Fibroblast of pulmonary artery (primary cell): Measurements from ENCODE around the gene EIF4E1B.

Experiments
- DNase-seq: peaks from one replicate; pipeline ENCODE4 v3.0.0-alpha.2; 2010; ENCODE audit warnings: low read depth
- H3K4me3 ChIP-seq: replicated peaks from 2 replicates; pipeline ENCODE4 v1.5.1; 2011; ENCODE audit warnings: low read depth, mild to moderate bottlenecking, control low read depth, low read length, moderate library complexity
- CTCF ChIP-seq: IDR thresholded peaks from 2 replicates; pipeline ENCODE4 v1.5.1; 2011; ENCODE audit warnings: mild to moderate bottlenecking, control low read depth, low read length, inconsistent platforms; ENCODE audit errors: missing control alignments

Gene EIF4E1B

GRCh38 chr5:176685010-176685409 is 54.5 kb downstream of the EIF4E1B start:
- DNase-seq, result no peak
- no peak overlapping the region for H3K4me3 ChIP-seq
- TF ChIP-seq CTCF, result no peak

DNA sequence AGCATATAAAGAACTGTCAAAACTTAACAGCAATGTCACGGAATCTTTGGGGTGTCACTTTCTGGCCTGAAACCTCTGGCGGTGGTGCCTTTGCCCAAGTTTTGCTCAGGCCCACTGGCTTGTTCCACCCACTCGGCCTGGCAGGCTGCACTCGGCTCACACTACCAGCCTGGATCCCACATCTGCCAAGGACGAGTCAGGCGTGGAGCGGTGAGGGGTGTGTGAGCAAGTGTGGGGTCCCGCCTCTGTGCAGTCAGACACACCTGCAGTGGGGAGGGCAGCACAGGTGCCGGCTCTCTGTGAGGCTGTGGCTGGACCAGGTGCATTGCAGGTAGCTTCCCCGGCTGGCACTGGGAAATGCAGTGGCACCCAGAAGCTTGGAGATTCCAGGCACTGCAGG is 56.8 kb downstream of the EIF4E1B start:
- no peak overlapping the region for H3K4me3 ChIP-seq

DNA sequence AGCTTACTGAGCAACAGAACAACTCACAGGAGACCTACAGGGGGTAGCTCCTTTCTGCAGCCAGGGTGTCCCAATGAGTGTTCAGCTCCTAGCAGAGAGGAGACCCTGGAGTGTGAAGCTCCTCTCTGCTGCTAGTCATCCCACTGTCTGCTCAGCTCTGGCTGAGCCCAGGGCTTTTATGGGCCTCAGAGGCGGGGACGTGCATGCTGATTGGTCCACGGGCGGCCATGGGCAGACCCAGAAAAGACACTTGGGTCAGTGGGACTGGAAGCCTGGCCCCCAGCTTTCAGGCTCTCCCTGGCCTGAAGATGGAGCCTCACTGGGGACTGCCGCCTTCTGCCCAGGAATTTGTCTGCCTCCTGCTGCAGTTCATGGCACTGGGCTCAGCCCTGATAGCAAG is 57.4 kb downstream of the EIF4E1B start:
- no peak overlapping the region for H3K4me3 ChIP-seq
- TF ChIP-seq CTCF, result no peak
- no peak for DNase-seq

More for the DNA sequence above, 56.8 kb downstream of the EIF4E1B start:
- DNase-seq, result no peak
- no peak for TF ChIP-seq CTCF

DNA sequence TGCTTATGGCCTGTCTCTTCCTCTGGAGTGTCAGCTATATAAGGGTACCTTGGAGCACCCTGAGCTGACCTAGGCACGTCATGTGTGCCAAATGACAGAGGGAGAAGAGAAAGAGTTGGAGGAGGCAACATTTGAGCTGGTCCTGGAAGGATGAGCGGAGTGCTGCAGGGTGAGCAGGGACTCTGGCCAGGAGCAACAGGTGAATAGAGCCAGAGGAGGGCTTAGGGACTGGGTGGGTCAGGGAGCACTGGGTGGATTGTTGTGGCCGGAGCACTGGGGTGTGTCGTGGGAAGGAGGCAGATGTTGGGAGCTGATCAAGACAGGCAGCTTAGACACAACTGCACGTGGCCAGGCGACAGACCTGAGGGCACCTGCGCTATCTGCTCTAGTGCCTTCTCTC is 60.4 kb downstream of the EIF4E1B start:
- no peak for DNase-seq
- TF ChIP-seq CTCF, result no peak

GRCh38 chr5:176691524-176691923 is 61.0 kb downstream of the EIF4E1B start:
- no peak overlapping the region for H3K4me3 ChIP-seq
- TF ChIP-seq CTCF, result no peak
- DNase-seq, result no peak

More for the DNA sequence above, 60.4 kb downstream of the EIF4E1B start:
- no peak overlapping the region for H3K4me3 ChIP-seq

GRCh38 chr5:176692326-176692725 is 61.9 kb downstream of the EIF4E1B start:
- DNase-seq, result no peak
- TF ChIP-seq CTCF, result no peak
- no peak overlapping the region for H3K4me3 ChIP-seq

GRCh38 chr5:176692839-176693476 is 62.5 kb downstream of the EIF4E1B start:
- DNase-seq, result no peak
- no peak for TF ChIP-seq CTCF

More at GRCh38 chr5:176692839-176693476, 62.5 kb downstream of the EIF4E1B start:
- no peak overlapping the region for H3K4me3 ChIP-seq
